OCI-LY1 (cell line): ENCODE results near the gene ANKRD27.
"Not testable (repeated sequence)": the region's sequence is repeated elsewhere in the genome, so short reads cannot be mapped to it uniquely, and the experiment has no call there.

Experiments used
- H2AFZ ChIP-seq: fragments of 200-600 bp; sonication (generic), shearing (Covaris generic); 2 replicates; pipeline ENCODE4 v1.6.0; 2014; ENCODE audit warnings: antibody characterized with exemption, mild to moderate bottlenecking, low read length
- H3F3A ChIP-seq: fragments of 200-600 bp; sonication (generic), shearing (Covaris generic); 2 replicates; pipeline ENCODE4 v1.6.0; 2014; ENCODE audit warnings: mild to moderate bottlenecking, antibody characterized with exemption, low read length, moderate library complexity; ENCODE audit not compliant: insufficient read depth
- H3K27ac ChIP-seq: fragments of 200-600 bp; sonication (generic); 2 replicates; pipeline ENCODE4 v1.5.1; 2014; ENCODE audit warnings: low read length, mixed run types, mild to moderate bottlenecking, low read depth; ENCODE audit not compliant: poor library complexity, severe bottlenecking
- H3K27me3 ChIP-seq: fragments of 200-600 bp; sonication (generic); 2 replicates; pipeline ENCODE4 v1.6.0; 2014; ENCODE audit warnings: antibody characterized with exemption, mild to moderate bottlenecking, low read length, moderate library complexity; ENCODE audit not compliant: insufficient read depth
- H3K36me3 ChIP-seq: fragments of 200-600 bp; sonication (generic); 2 replicates; pipeline ENCODE4 v1.6.1; 2014; ENCODE audit warnings: mild to moderate bottlenecking, antibody characterized with exemption, low read length, moderate library complexity, mixed read lengths; ENCODE audit not compliant: insufficient read depth
- H3K4me1 ChIP-seq: fragments of 200-600 bp; sonication (generic); 2 replicates; pipeline ENCODE4 v1.5.1; 2014; ENCODE audit warnings: mild to moderate bottlenecking, low read length, moderate library complexity; ENCODE audit not compliant: insufficient read depth, severe bottlenecking
- H3K4me2 ChIP-seq: fragments of 200-600 bp; sonication (generic), shearing (Covaris generic); 2 replicates; pipeline ENCODE4 v1.6.1; 2014; ENCODE audit warnings: low read length
- H3K4me3 ChIP-seq: fragments of 200-600 bp; sonication (generic); 2 replicates; pipeline ENCODE4 v1.5.1; 2014; ENCODE audit warnings: low read length, low read depth, mild to moderate bottlenecking, mixed read lengths; ENCODE audit not compliant: poor library complexity, severe bottlenecking
- H3K79me2 ChIP-seq: fragments of 200-600 bp; shearing (Covaris generic); 2 replicates; pipeline ENCODE4 v1.6.1; 2016; ENCODE audit warnings: mixed run types, low read length, mixed read lengths; ENCODE audit not compliant: insufficient read depth
- H3K9ac ChIP-seq: fragments of 200-600 bp; sonication (generic), shearing (Covaris generic); 2 replicates; pipeline ENCODE4 v1.6.1; 2014; ENCODE audit warnings: mild to moderate bottlenecking, low read length, mixed read lengths
- H3K9me2 ChIP-seq: fragments of 200-600 bp; sonication (generic), shearing (Covaris generic); 2 replicates; pipeline ENCODE4 v1.6.1; 2014; ENCODE audit warnings: low read depth, mild to moderate bottlenecking, low read length, mixed read lengths
- H3K9me3 ChIP-seq: fragments of 200-600 bp; shearing (Covaris generic); 2 replicates; pipeline ENCODE4 v1.6.1; 2014; ENCODE audit warnings: low read length, mixed read lengths
- H4K20me1 ChIP-seq: fragments of 200-600 bp; sonication (generic), shearing (Covaris generic); 2 replicates; pipeline ENCODE4 v1.6.0; 2016; ENCODE audit warnings: mild to moderate bottlenecking, low read length; ENCODE audit not compliant: insufficient read depth
- EZH2 ChIP-seq: fragments of 200-600 bp; sonication (generic), shearing (Covaris generic); IDR thresholded peaks from 2 replicates; pipeline ENCODE4 v1.8.0; 2017; ENCODE audit warnings: borderline replicate concordance, mixed run types, mild to moderate bottlenecking, antibody characterized with exemption, low read length, moderate library complexity, mixed read lengths
- TF ChIP-seq, protein P1 (sequence below): fragments of 200-600 bp; sonication (generic), shearing (Covaris generic); IDR thresholded peaks from 2 replicates; pipeline ENCODE4 v1.5.1; 2017; ENCODE audit warnings: mild to moderate bottlenecking, antibody characterized with exemption, low read length, moderate library complexity, mixed read lengths

The ANKRD27 gene

GRCh38 chr19:32711747-32712146 is 36.8 kb upstream of the ANKRD27 start:
- Histone ChIP-seq H2AFZ (no peak overlapping the region), H3K4me3 (no peak overlapping the region), H3K4me2 (no peak overlapping the region), H3K27ac (no peak overlapping the region), H3K9me3 (no peaks in the 10 kb centered on the region), H3K9me2 (no peaks in the 10 kb centered on the region), H3K4me1 (no peaks in the 10 kb centered on the region), H3K36me3 (peaks cover 71% of the 10 kb centered on the region), H3K79me2 (no peaks in the 10 kb centered on the region), H3F3A (no peaks in the 10 kb centered on the region), H3K9ac (no peak overlapping the region), H3K27me3 (no peaks in the 10 kb centered on the region), H4K20me1 (no peaks in the 10 kb centered on the region)
- TF ChIP-seq EZH2: no peak
- TF ChIP-seq, protein P1, sequence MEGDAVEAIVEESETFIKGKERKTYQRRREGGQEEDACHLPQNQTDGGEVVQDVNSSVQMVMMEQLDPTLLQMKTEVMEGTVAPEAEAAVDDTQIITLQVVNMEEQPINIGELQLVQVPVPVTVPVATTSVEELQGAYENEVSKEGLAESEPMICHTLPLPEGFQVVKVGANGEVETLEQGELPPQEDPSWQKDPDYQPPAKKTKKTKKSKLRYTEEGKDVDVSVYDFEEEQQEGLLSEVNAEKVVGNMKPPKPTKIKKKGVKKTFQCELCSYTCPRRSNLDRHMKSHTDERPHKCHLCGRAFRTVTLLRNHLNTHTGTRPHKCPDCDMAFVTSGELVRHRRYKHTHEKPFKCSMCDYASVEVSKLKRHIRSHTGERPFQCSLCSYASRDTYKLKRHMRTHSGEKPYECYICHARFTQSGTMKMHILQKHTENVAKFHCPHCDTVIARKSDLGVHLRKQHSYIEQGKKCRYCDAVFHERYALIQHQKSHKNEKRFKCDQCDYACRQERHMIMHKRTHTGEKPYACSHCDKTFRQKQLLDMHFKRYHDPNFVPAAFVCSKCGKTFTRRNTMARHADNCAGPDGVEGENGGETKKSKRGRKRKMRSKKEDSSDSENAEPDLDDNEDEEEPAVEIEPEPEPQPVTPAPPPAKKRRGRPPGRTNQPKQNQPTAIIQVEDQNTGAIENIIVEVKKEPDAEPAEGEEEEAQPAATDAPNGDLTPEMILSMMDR: no peak

GRCh38 chr19:32709032-32709431 is 34.1 kb upstream of the ANKRD27 start:
- Histone ChIP-seq H2AFZ (no peak overlapping the region), H3K27ac (no peak overlapping the region), H4K20me1 (no peaks in the 10 kb centered on the region), H3K4me3 (no peak overlapping the region), H3K4me2 (no peak overlapping the region), H3K9me2 (no peaks in the 10 kb centered on the region), H3F3A (no peaks in the 10 kb centered on the region), H3K4me1 (no peaks in the 10 kb centered on the region), H3K36me3 (peaks cover 85% of the 10 kb centered on the region), H3K79me2 (no peaks in the 10 kb centered on the region), H3K9me3 (peaks cover 3% of the 10 kb centered on the region; the same call in 1 of the 2 replicates), H3K27me3 (no peaks in the 10 kb centered on the region), H3K9ac (no peak overlapping the region)
- TF ChIP-seq, protein P1: no peak
- no peak for TF ChIP-seq EZH2

GRCh38 chr19:32708457-32708856 is 33.5 kb upstream of the ANKRD27 start:
- no peak overlapping the region for H3K4me2 ChIP-seq
- H3K79me2 ChIP-seq: no peaks in the 10 kb centered on the region
- H3F3A ChIP-seq: no peaks in the 10 kb centered on the region
- TF ChIP-seq, protein P1: no peak
- no peaks in the 10 kb centered on the region for H4K20me1 ChIP-seq
- no peak overlapping the region for H3K9ac ChIP-seq
- peaks cover 83% of the 10 kb centered on the region for H3K36me3 ChIP-seq
- H2AFZ ChIP-seq: no peak overlapping the region
- no peaks in the 10 kb centered on the region for H3K4me1 ChIP-seq
- peaks cover 5% of the 10 kb centered on the region; the same call in 1 of the 2 replicates for H3K9me3 ChIP-seq
- no peaks in the 10 kb centered on the region for H3K9me2 ChIP-seq
- H3K27me3 ChIP-seq: no peaks in the 10 kb centered on the region
- H3K4me3 ChIP-seq: no peak overlapping the region
- no peak overlapping the region for H3K27ac ChIP-seq

DNA sequence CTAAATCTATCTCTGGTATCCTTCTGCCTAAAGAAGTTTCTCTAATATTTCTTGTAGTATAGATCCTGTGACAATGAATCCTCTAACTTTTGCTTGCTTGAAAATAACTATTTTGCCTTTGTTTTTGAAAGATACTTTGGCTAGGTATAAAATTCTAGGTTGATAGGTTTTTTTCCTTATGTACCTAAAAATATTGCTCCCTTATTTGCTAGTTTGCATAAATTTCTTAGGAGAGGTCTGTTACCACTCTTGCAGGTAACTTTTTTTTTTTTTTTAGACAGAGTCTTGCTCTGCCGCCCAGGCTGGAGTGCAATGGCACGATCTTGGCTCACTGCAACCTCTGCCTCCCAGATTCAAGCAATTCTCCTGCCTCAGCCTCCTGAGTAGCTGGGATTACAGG is 29.0 kb upstream of the ANKRD27 start:
- H3K9me2 ChIP-seq, H3K4me1 ChIP-seq, H3F3A ChIP-seq, H3K4me2 ChIP-seq, H2AFZ ChIP-seq, H3K4me3 ChIP-seq, H3K27ac ChIP-seq, H3K27me3 ChIP-seq, H4K20me1 ChIP-seq, H3K9ac ChIP-seq: not testable (repeated sequence)
- Histone ChIP-seq H3K9me3 (peaks cover 12% of the 10 kb centered on the region; the same call in 1 of the 2 replicates), H3K36me3 (peaks cover 88% of the 10 kb centered on the region), H3K79me2 (peaks cover 14% of the 10 kb centered on the region; the same call in 1 of the 2 replicates)
